HCT116 (cell line): ENCODE measurements around the gene NDUFB3. TPM values are rescaled to one million over a fixed set of nuclear protein-coding genes. Genes with fewer than 3 reads are reported as not detected.

Source experiments
- ATAC-seq: fragments of 200-7000 bp; cut with Tn5 transposase; 2 replicates; pipeline ENCODE4 v1.9.1; 2020; ENCODE audit warnings: mild to moderate bottlenecking, moderate library complexity
- BruUV-seq: library from RNA; stranded (reverse); fragments of 400-500 nt; replicated peaks from 2 replicates; lab custom pipeline; 2021; lab: Mats Ljungman, UMichigan
- CTCF ChIA-PET: fragments of 300-600 bp; sonication (Branson Sonifier 250); formaldehyde crosslinking; loops from one replicate; lab custom pipeline; 2021; ENCODE audit warnings: antibody characterized with exemption; lab: Charles Lee
- POLR2A ChIA-PET: fragments of 300-600, 350-600 bp; sonication (Branson Sonifier 250); formaldehyde crosslinking; loops from one replicate; lab custom pipeline; 2021; ENCODE audit warnings: antibody characterized with exemption; lab: Charles Lee
- RAD21 ChIA-PET, 2 experiments: fragments of 300-600 bp; sonication (Branson Sonifier 250); formaldehyde crosslinking; loops; one replicate each; lab custom pipeline; 2023; ENCODE audit warnings: low total read pairs in 2 of 2; ENCODE audit not compliant: uncharacterized antibody in 2 of 2, unreplicated experiment in 2 of 2, low non-redundant PET in 1 of 2; lab: Charles Lee
- DNase-seq: peaks from one replicate; pipeline ENCODE4 v3.0.0-alpha.2; 2010; ENCODE audit warnings: low read depth, low spot score
- H2AFZ ChIP-seq: fragments of 200-600 bp; shearing (Covaris generic), sonication (generic); 2 replicates; pipeline ENCODE4 v1.6.1; 2017; ENCODE audit warnings: low read depth, mixed run types, mixed read lengths, antibody characterized with exemption, low read length; ENCODE audit not compliant: poor library complexity, severe bottlenecking
- H3K27ac ChIP-seq: 2 replicates; pipeline ENCODE4 v1.5.1; 2012; ENCODE audit warnings: low read depth, low read length
- H3K27me3 ChIP-seq: fragments of 200-600 bp; sonication (generic); 2 replicates; pipeline ENCODE4 v1.6.1; 2016; ENCODE audit warnings: mixed run types, low read length, mixed read lengths; ENCODE audit not compliant: insufficient read depth
- H3K36me3 ChIP-seq, 2 experiments: fragments of 200-500 bp in 1 of 2; fragments of 200-600 bp in 1 of 2; sonication (Bioruptor generic) in 1 of 2; sonication (generic) in 1 of 2; 2 replicates each; pipeline versions ENCODE4 v1.5.1 to v1.6.1; 2014 to 2016; ENCODE audit warnings: low read length in 2 of 2, inconsistent platforms in 1 of 2, mixed read lengths in 1 of 2, mixed run types in 1 of 2; ENCODE audit not compliant: insufficient read depth in 2 of 2, control insufficient read depth in 1 of 2
- H3K4me1 ChIP-seq, 2 experiments: fragments of 200-600 bp in 1 of 2; sonication (generic) in 1 of 2; 2 replicates each; pipeline versions ENCODE4 v1.5.1 to v1.6.1; 2012 to 2017; ENCODE audit warnings: low read length in 2 of 2, inconsistent platforms in 1 of 2, mild to moderate bottlenecking in 1 of 2, mixed read lengths in 1 of 2, mixed run types in 1 of 2, moderate library complexity in 1 of 2; ENCODE audit not compliant: insufficient read depth in 2 of 2, control insufficient read depth in 1 of 2
- H3K4me2 ChIP-seq: fragments of 200-600 bp; sonication (generic); 2 replicates; pipeline ENCODE4 v1.6.1; 2017; ENCODE audit warnings: mixed run types, low read length, mixed read lengths
- H3K4me3 ChIP-seq, 2 experiments: fragments of 200-600 bp in 1 of 2; sonication (generic) in 1 of 2; replicated peaks in 1 of 2; 2 replicates each; pipeline ENCODE4 v1.5.1; 2011 to 2016; ENCODE audit warnings: low read length in 2 of 2, control low read depth in 1 of 2, low read depth in 1 of 2, mild to moderate bottlenecking in 1 of 2, mixed read lengths in 1 of 2, mixed run types in 1 of 2
- H3K79me2 ChIP-seq: fragments of 200-600 bp; sonication (generic); 2 replicates; pipeline ENCODE4 v1.6.1; 2017; ENCODE audit warnings: mild to moderate bottlenecking, mixed run types, low read length, moderate library complexity, mixed read lengths; ENCODE audit not compliant: insufficient read depth
- H3K9ac ChIP-seq: fragments of 200-600 bp; sonication (generic); 2 replicates; pipeline ENCODE4 v1.6.1; 2016; ENCODE audit warnings: low read length, mixed read lengths
- H3K9me2 ChIP-seq: fragments of 200-600 bp; sonication (generic), shearing (Covaris generic); 2 replicates; pipeline ENCODE4 v1.6.1; 2017; ENCODE audit warnings: mixed run types, mild to moderate bottlenecking, moderate library complexity; ENCODE audit not compliant: insufficient read depth
- H3K9me3 ChIP-seq, 2 experiments: fragments of 200-500 bp in 1 of 2; fragments of 200-600 bp in 1 of 2; sonication (Bioruptor generic) in 1 of 2; sonication (generic) in 1 of 2; 2 replicates each; pipeline ENCODE4 v1.6.1; 2014 to 2017; ENCODE audit warnings: low read length in 2 of 2, mixed read lengths in 2 of 2, inconsistent platforms in 1 of 2, low read depth in 1 of 2, mild to moderate bottlenecking in 1 of 2, mixed run types in 1 of 2, moderate library complexity in 1 of 2; ENCODE audit not compliant: control insufficient read depth in 1 of 2, insufficient read depth in 1 of 2
- H4K20me1 ChIP-seq: fragments of 200-600 bp; sonication (generic), shearing (Covaris generic); 2 replicates; pipeline ENCODE4 v1.6.1; 2017; ENCODE audit warnings: mixed run types, mild to moderate bottlenecking, moderate library complexity; ENCODE audit not compliant: insufficient read depth
- ATF3 ChIP-seq: IDR thresholded peaks from 2 replicates; pipeline ENCODE4 v1.6.1; 2012
- CBX3 ChIP-seq: IDR thresholded peaks from 2 replicates; pipeline ENCODE4 v1.6.1; 2012; ENCODE audit warnings: low read depth
- CEBPB ChIP-seq: IDR thresholded peaks from 2 replicates; pipeline ENCODE4 v1.6.1; 2012; ENCODE audit warnings: low read depth
- CTCF ChIP-seq, 3 experiments: fragments of 200-600 bp in 1 of 3; sonication (generic) in 1 of 3; IDR thresholded peaks in 2 of 3; conservative IDR thresholded peaks in 1 of 3; 2 replicates each; pipeline ENCODE4 v1.5.1; 2012 to 2017; ENCODE audit warnings: low read depth in 2 of 3, low read length in 2 of 3, antibody characterized with exemption in 1 of 3, borderline replicate concordance in 1 of 3, control low read depth in 1 of 3, mild to moderate bottlenecking in 1 of 3, mixed read lengths in 1 of 3, mixed run types in 1 of 3, moderate library complexity in 1 of 3; ENCODE audit not compliant: insufficient read depth in 1 of 3
- ELF1 ChIP-seq: IDR thresholded peaks from 2 replicates; pipeline ENCODE4 v1.6.1; 2012; ENCODE audit warnings: low read depth, borderline replicate concordance
- EZH2 ChIP-seq: fragments of 200-600 bp; sonication (generic); IDR thresholded peaks from 2 replicates; pipeline ENCODE4 v1.6.1; 2017; ENCODE audit warnings: antibody characterized with exemption, mixed run types
- FOSL1 ChIP-seq: IDR thresholded peaks from 2 replicates; pipeline ENCODE4 v1.6.1; 2012; ENCODE audit warnings: low read depth
- JUND ChIP-seq: IDR thresholded peaks from 2 replicates; pipeline ENCODE4 v1.6.1; 2012
- MAX ChIP-seq: IDR thresholded peaks from 2 replicates; pipeline ENCODE4 v1.6.1; 2012
- POLR2A ChIP-seq: IDR thresholded peaks from 2 replicates; pipeline ENCODE4 v1.7.0; 2011; ENCODE audit warnings: borderline replicate concordance; ENCODE audit not compliant: insufficient read depth, insufficient read length; ENCODE audit errors: extremely low read depth
- SIN3A ChIP-seq: IDR thresholded peaks from 2 replicates; pipeline ENCODE4 v1.6.1; 2012; ENCODE audit warnings: low read depth
- SRF ChIP-seq: IDR thresholded peaks from 2 replicates; pipeline ENCODE4 v1.6.1; 2012; ENCODE audit warnings: low read depth
- TCF7L2 ChIP-seq: IDR thresholded peaks from 2 replicates; pipeline ENCODE4 v1.7.0; 2011; ENCODE audit warnings: borderline replicate concordance, inconsistent platforms; ENCODE audit not compliant: insufficient read depth, insufficient read length; ENCODE audit errors: extremely low read depth
- ZFX ChIP-seq: fragments of 450-650 bp; IDR thresholded peaks from 2 replicates; pipeline ENCODE4 v1.6.1; 2017
- ZNF274 ChIP-seq: fragments of 200-500 bp; sonication (Bioruptor generic); IDR thresholded peaks from 2 replicates; pipeline ENCODE4 v1.6.1; 2014; ENCODE audit warnings: mild to moderate bottlenecking, low read depth, low read length, inconsistent platforms
- intact Hi-C: fragments of 100-400 bp; cut with micrococcal nuclease; formaldehyde crosslinking; loops from 2 replicates; pipeline ENCODE4 v1.10.0; 2022
- total RNA-seq: library from RNA; stranded (reverse); gene quantifications from one replicate; pipeline ENCODE4 v1.2.1, GENCODE V29; 2021; ENCODE audit not compliant: unreplicated experiment

The NDUFB3 gene
- total RNA-seq, 1 experiment from 2014 or later: 94.6 TPM

GRCh38 chr2:201070948-201071478 lies 788 bp upstream of the NDUFB3 start:
- ChIA-PET CTCF (interaction anchor here (3.8 kb wide), 1 partner anchor 164 kb away, joined by 55 read pairs; no protein-coding TSS in a partner anchor), RAD21 (no interaction called here), POLR2A (no interaction called here)
- Histone ChIP-seq H3K27ac (peak overlapping the region; percentile 64), H3K4me3 (peak overlapping the region; percentile 77 to 93), H3K27me3 (no peaks in the 10 kb centered on the region), H3K9ac (peak overlapping the region; percentile 73), H4K20me1 (no peaks in the 10 kb centered on the region), H3K79me2 (peaks cover 79% of the 10 kb centered on the region), H2AFZ (no peak overlapping the region), H3K36me3 (no peaks in the 10 kb centered on the region), H3K9me3 (no peaks in the 10 kb centered on the region), H3K9me2 (no peaks in the 10 kb centered on the region), H3K4me2 (peak overlapping the region; percentile 84), H3K4me1 (peaks cover 4 to 18% of the 10 kb centered on the region in 2 experiments; a peak in 3 of 4 replicates)
- ATAC-seq: peak; percentile 23
- BruUV-seq: TSS peak; percentile 61
- no peak for TF ChIP-seq POLR2A
- no peak for TF ChIP-seq JUND
- no peak for TF ChIP-seq FOSL1
- TF ChIP-seq SIN3A: no peak; the same call in 1 of the 2 replicates
- no peak for TF ChIP-seq SRF
- no peak for TF ChIP-seq TCF7L2
- no peak for TF ChIP-seq ZNF274
- TF ChIP-seq EZH2: no peak
- no peak for TF ChIP-seq ZFX
- TF ChIP-seq CEBPB: no peak
- TF ChIP-seq CTCF (IDR thresholded peaks at IDR 0.05 in 2 of 3, conservative IDR thresholded peaks at IDR 0.05 in 1 of 3; ENCODE audit: borderline replicate concordance in 1 of 3, insufficient read depth in 1 of 3, low read depth in 2 of 3, low read length in 2 of 3): no peak
- TF ChIP-seq CBX3: no peak
- no peak for TF ChIP-seq MAX
- TF ChIP-seq ELF1: no peak
- TF ChIP-seq ATF3: no peak
- no peak for DNase-seq
- intact Hi-C loops: loop anchor here (1.0 to 5.0 kb wide), 4 partner anchors 88 to 359 kb away; partner anchors contain the start of genes NIF3L1 and PPIL3
